ENCODE measurements around the gene CEBPA.

CEBPA gene

DNA sequence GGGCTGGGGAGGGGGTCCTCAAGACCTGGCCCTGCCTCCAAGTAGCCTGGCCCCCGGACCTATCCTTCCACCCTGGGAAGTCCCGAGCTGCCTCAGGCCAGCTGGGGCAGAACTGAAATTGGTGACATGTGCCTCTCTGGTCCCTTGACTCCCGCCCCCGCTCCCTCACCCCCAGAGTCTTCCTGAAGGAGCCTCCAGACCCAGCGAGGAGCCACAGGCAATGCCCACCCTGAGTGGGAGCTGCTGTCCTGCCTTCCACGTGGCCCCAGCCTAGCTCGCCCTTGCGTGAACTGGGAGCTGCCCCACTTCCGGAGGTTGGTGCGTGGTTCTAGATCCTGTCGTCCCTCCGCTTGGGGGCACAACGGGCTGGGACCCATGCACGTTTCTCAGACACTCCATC lies 34.6 kb downstream of the CEBPA start:
- Histone ChIP-seq H3K9me3 (ENCODE audit: control insufficient read depth in 1 of 2, low read length in 2 of 2) (no peaks in the 10 kb centered on the region), H3K27ac (ENCODE audit: low read length) (no peak overlapping the region), H3K4me1 (ENCODE audit: control insufficient read depth in 1 of 2, insufficient read depth in 2 of 2, low read length in 2 of 2) (peaks cover 0 to 4% of the 10 kb centered on the region in 2 donors)

DNA sequence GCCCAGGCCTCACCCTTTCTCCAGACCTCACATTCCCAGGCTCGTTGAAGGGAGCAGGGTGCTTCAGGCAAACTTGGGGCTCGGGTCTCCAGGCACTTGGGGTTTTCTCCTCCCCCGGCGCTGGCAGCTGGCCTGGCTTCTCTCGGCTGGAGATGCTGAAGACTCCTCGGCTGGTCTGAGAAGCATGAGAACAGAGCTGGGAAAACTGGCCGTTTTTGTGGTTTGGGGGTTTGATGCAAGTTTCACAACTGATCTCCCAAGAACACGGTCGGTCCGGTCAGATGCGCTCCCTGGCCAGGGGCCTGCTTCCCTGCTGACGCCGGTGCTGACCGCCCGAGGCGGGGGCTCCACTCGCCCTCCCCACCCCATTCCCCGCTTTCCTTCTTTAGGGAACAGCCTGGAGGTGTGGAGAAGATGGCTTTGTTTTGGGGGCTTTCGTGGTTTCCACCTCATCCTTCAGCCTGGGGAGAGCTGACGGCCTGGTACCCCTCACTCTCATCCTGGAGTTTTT lies 35.3 kb downstream of the CEBPA start:
- no peaks in the 10 kb centered on the region for H3K27me3 ChIP-seq (ENCODE audit: low read depth, low read length)
- no peaks in the 10 kb centered on the region for H3K36me3 ChIP-seq (ENCODE audit: control insufficient read depth in 1 of 2, insufficient read depth in 2 of 2, low read length in 2 of 2)
- H3K4me3 ChIP-seq (ENCODE audit: low read depth in 1 of 2, low read length in 2 of 2) = no peak overlapping the region
- no peaks in the 10 kb centered on the region for H3K9me3 ChIP-seq (ENCODE audit: control insufficient read depth in 1 of 2, low read length in 2 of 2)
- H3K4me1 ChIP-seq (ENCODE audit: control insufficient read depth in 1 of 2, insufficient read depth in 2 of 2, low read length in 2 of 2) = peaks cover 0 to 4% of the 10 kb centered on the region in 2 donors
- no peak overlapping the region for H3K27ac ChIP-seq (ENCODE audit: low read length)

More for the DNA sequence above, 34.6 kb downstream of the CEBPA start:
- H3K36me3 ChIP-seq (ENCODE audit: control insufficient read depth in 1 of 2, insufficient read depth in 2 of 2, low read length in 2 of 2) = no peaks in the 10 kb centered on the region
- H3K27me3 ChIP-seq (ENCODE audit: low read depth, low read length) = no peaks in the 10 kb centered on the region
- no peak overlapping the region for H3K4me3 ChIP-seq (ENCODE audit: low read depth in 1 of 2, low read length in 2 of 2)

DNA sequence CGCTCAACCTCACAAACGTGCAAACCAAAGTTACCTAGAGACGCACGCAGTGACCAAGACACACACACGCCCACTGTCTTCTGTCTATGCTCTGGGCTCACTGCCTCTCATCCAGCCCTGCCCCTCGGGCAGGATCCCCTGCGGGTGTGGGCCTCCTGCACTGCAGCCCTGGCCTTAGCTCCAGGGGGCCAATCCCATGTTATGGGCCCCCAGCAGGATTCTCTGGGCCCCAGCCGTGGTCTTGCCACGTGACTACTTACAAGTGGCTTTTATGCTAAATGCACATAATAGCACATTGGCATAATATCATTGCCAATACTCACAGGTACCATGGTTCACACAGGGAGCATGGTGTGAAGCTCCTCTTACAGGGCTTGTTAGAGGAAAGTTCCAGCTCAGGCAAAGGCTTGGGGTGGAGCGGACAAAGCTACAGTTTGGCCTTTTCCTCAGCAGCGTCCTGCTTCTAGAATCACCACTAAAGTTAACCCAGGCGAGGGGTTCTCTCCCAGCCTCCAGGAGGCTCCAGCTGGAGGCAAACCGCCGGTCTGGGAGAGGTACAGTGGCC lies 37.4 kb downstream of the CEBPA start:
- Histone ChIP-seq H3K4me1 (ENCODE audit: control insufficient read depth in 1 of 2, insufficient read depth in 2 of 2, low read length in 2 of 2) (peaks cover 0 to 10% of the 10 kb centered on the region in 2 donors), H3K9me3 (ENCODE audit: control insufficient read depth in 1 of 2, low read length in 2 of 2) (no peaks in the 10 kb centered on the region), H3K27me3 (ENCODE audit: low read depth, low read length) (no peaks in the 10 kb centered on the region)

DNA sequence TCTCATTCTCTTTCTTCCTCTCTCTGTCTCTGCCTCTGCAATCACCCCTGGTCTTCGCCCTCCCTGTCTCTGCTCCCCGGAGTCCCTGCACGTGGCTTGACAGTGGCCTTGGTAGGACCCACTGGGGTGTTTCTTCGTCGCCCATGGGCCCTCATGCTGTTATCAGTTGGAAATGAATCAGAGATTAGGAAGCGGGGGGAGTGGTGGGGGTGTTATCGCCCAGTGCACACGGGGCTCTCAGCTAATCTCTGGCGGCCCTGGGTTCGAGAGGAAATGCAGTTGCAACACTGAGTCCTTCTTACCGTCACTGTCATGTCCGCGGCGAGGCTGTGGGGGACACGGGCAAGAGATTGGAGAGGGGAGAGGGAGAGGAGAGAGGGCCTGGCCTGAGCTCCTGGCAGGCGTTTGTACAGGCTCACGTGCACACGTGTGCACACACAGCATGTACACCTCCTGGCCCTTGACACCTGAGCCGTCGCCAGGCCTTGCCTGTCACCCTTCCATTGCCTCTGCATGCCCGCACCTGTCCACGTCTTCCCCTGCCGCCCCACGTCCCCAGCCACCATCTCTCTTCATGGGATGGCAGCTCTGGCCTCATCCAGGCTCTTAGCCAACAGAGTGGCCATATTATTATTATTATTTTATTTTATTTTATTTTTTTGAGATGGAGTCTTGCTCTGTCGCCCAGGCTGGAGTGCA lies 38.9 kb downstream of the CEBPA start:
- Histone ChIP-seq H3K36me3 (ENCODE audit: control insufficient read depth in 1 of 2, insufficient read depth in 2 of 2, low read length in 2 of 2) (no peaks in the 10 kb centered on the region), H3K27me3 (ENCODE audit: low read depth, low read length) (no peaks in the 10 kb centered on the region), H3K9me3 (ENCODE audit: control insufficient read depth in 1 of 2, low read length in 2 of 2) (peaks cover 0 to 3% of the 10 kb centered on the region in 2 donors), H3K4me1 (ENCODE audit: control insufficient read depth in 1 of 2, insufficient read depth in 2 of 2, low read length in 2 of 2) (peaks cover 0 to 10% of the 10 kb centered on the region in 2 donors), H3K27ac (ENCODE audit: low read length) (no peak overlapping the region), H3K4me3 (ENCODE audit: low read depth in 1 of 2, low read length in 2 of 2) (no peak overlapping the region)

More for the DNA sequence above, 37.4 kb downstream of the CEBPA start:
- Histone ChIP-seq H3K4me3 (ENCODE audit: low read depth in 1 of 2, low read length in 2 of 2) (no peak overlapping the region), H3K27ac (ENCODE audit: low read length) (no peak overlapping the region), H3K36me3 (ENCODE audit: control insufficient read depth in 1 of 2, insufficient read depth in 2 of 2, low read length in 2 of 2) (no peaks in the 10 kb centered on the region)

DNA sequence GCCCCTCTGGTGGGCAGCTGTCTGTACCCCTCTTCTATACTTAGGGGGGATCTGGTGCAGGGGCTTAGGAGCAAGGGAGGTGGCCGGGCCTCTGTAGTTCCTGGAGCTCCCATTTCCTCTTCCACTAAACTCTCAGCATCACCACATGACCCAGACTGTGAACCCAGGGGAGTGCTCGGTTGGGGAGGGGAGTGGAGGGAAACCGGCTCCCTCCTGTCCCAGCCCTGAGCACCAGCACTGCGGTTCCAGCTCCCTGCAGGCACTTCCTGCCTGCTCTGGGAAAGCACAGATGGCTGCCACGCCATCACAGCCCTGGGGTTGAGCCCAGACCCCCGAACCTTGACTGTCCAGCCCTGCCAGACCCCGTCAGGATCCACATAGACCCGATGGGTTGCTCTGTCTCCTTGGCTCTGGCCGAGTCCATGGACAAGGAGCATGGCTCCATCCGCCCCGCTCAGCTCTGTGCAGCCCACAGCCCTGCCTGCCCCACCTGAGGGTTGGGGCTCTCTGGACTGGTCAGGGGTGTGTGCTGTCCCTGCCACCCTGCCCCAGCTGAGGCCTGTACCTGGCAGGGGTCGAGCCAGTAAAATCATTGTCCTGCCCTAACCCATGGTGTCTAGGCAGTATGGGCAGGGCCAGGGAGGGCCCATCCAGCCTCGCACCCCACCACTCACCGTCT lies 40.7 kb downstream of the CEBPA start:
- peaks cover 0 to 7% of the 10 kb centered on the region in 2 donors for H3K4me1 ChIP-seq (ENCODE audit: control insufficient read depth in 1 of 2, insufficient read depth in 2 of 2, low read length in 2 of 2)
- no peak overlapping the region for H3K27ac ChIP-seq (ENCODE audit: low read length)
- peaks cover 0 to 9% of the 10 kb centered on the region in 2 donors for H3K9me3 ChIP-seq (ENCODE audit: control insufficient read depth in 1 of 2, low read length in 2 of 2)
- H3K4me3 ChIP-seq (ENCODE audit: low read depth in 1 of 2, low read length in 2 of 2) = no peak overlapping the region
- H3K27me3 ChIP-seq (ENCODE audit: low read depth, low read length) = no peaks in the 10 kb centered on the region
- no peaks in the 10 kb centered on the region for H3K36me3 ChIP-seq (ENCODE audit: control insufficient read depth in 1 of 2, insufficient read depth in 2 of 2, low read length in 2 of 2)

DNA sequence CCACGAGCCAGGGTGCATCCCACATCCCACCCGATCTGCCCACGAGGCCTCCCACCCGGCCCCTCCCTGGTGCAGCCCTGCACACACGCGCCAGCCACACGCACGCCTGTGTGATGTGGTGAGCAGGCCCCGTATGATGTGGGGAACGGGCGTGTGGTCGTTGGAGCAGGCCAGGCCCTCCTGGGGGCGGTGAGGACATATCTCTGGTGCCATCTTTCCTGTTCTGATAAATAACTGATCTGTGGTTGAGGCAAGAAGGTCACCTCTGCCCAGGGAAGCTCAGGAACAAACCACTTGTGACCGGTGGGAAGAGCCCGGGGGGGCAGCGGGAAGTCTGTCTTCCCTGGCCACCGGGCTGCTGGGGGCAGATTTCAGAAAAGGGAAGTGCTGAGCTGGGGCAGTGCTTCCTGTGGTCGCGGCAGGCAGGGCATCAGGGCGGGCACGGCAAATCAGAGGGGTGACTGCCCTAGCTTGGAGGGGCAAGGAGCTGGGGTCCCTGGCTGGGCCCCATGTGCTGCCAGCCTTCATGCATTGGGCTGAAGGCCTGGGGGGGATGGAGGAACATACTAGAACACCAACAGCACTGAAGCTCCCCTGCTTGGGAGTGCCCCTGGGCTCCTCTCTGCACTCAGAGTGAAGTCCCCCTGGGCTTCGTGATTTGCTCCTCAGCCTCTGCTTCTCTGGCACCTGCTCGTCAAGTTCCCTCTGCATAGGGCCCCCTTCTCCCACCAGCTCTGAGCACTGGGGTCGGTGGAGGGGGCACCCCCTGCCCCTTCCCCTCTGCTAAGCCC lies 41.5 kb downstream of the CEBPA start:
- Histone ChIP-seq H3K27me3 (ENCODE audit: low read depth, low read length) (no peaks in the 10 kb centered on the region), H3K36me3 (ENCODE audit: control insufficient read depth in 1 of 2, insufficient read depth in 2 of 2, low read length in 2 of 2) (no peaks in the 10 kb centered on the region), H3K4me3 (ENCODE audit: low read depth in 1 of 2, low read length in 2 of 2) (no peak overlapping the region), H3K27ac (ENCODE audit: low read length) (no peak overlapping the region), H3K9me3 (ENCODE audit: control insufficient read depth in 1 of 2, low read length in 2 of 2) (peaks cover 0 to 9% of the 10 kb centered on the region in 2 donors), H3K4me1 (ENCODE audit: control insufficient read depth in 1 of 2, insufficient read depth in 2 of 2, low read length in 2 of 2) (peaks cover 0 to 7% of the 10 kb centered on the region in 2 donors)

DNA sequence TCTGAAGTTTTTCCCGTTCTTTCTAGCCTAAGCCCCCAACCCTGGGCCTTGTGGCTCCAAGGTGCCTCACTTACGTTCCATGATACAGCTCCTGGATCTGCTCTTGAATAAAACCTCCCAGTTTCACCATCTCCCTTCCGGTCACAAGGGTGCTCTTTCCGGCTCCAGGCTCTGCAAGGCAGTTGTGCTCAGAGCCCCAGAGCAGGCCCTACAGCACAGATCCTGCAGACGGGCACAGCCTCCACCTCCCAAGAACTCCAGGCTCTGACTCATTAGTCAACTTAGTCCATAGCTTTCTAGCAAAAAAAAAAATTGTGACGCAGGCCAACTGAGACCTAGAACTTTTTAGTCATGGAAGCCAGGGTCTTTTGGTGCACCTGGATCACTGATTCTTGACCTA lies 42.8 kb downstream of the CEBPA start:
- Histone ChIP-seq H3K4me1 (ENCODE audit: control insufficient read depth in 1 of 2, insufficient read depth in 2 of 2, low read length in 2 of 2) (peaks cover 0 to 7% of the 10 kb centered on the region in 2 donors), H3K27me3 (ENCODE audit: low read depth, low read length) (no peaks in the 10 kb centered on the region), H3K9me3 (ENCODE audit: control insufficient read depth in 1 of 2, low read length in 2 of 2) (peaks cover 0 to 9% of the 10 kb centered on the region in 2 donors), H3K4me3 (ENCODE audit: low read depth in 1 of 2, low read length in 2 of 2) (no peak overlapping the region), H3K36me3 (ENCODE audit: control insufficient read depth in 1 of 2, insufficient read depth in 2 of 2, low read length in 2 of 2) (no peaks in the 10 kb centered on the region), H3K27ac (ENCODE audit: low read length) (no peak overlapping the region)

DNA sequence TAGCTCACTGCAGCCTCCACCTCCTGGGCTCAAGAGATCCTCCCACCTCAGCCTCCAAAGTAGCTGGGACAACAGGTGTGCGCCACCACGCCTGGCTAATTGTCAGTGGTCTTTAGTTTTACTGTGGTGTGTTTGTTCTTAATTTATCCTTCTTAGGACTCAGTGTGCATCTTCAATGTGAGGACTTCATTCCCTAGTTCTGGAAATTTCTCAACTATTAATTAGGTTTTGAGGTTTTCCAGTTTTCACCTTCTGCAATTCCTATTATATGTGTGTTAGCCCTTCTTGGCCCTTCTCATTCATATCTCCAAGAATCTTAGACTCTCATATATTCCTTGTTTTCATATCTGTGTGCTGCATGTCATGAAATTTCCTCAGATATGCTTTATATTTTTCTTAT lies 44.5 kb downstream of the CEBPA start:
- no peaks in the 10 kb centered on the region for H3K36me3 ChIP-seq (ENCODE audit: control insufficient read depth in 1 of 2, insufficient read depth in 2 of 2, low read length in 2 of 2)
- no peak overlapping the region for H3K4me3 ChIP-seq (ENCODE audit: low read depth in 1 of 2, low read length in 2 of 2)
- no peaks in the 10 kb centered on the region for H3K27me3 ChIP-seq (ENCODE audit: low read depth, low read length)

DNA sequence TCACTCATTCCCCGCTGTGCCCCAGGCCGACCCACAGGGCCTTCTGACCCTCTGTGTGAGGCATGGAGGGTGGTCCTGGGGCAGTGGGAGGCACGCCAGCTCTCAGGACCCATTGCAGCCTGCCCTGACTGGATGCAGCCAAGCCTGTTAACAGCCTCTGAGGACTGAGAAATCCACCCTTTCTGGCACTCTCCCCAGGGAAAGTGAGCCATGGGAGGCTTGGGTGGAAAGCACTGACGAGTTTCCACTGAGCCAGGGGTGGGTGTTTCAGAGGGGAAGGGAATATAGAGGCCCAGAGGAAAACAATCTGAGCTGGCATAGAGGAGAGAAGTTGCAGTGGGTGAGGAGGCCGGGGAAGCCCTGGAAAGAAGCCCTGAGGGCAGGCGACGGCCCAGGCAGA lies 46.1 kb downstream of the CEBPA start:
- Histone ChIP-seq H3K27me3 (ENCODE audit: low read depth, low read length) (no peaks in the 10 kb centered on the region), H3K36me3 (ENCODE audit: control insufficient read depth in 1 of 2, insufficient read depth in 2 of 2, low read length in 2 of 2) (no peaks in the 10 kb centered on the region), H3K4me1 (ENCODE audit: control insufficient read depth in 1 of 2, insufficient read depth in 2 of 2, low read length in 2 of 2) (peaks cover 0 to 4% of the 10 kb centered on the region in 2 donors), H3K9me3 (ENCODE audit: control insufficient read depth in 1 of 2, low read length in 2 of 2) (peaks cover 0 to 9% of the 10 kb centered on the region in 2 donors), H3K4me3 (ENCODE audit: low read depth in 1 of 2, low read length in 2 of 2) (no peak overlapping the region), H3K27ac (ENCODE audit: low read length) (no peak overlapping the region)

More for the DNA sequence above, 44.5 kb downstream of the CEBPA start:
- no peak overlapping the region for H3K27ac ChIP-seq (ENCODE audit: low read length)
- peaks cover 0 to 9% of the 10 kb centered on the region in 2 donors for H3K9me3 ChIP-seq (ENCODE audit: control insufficient read depth in 1 of 2, low read length in 2 of 2)
- H3K4me1 ChIP-seq (ENCODE audit: control insufficient read depth in 1 of 2, insufficient read depth in 2 of 2, low read length in 2 of 2) = peaks cover 0 to 7% of the 10 kb centered on the region in 2 donors

DNA sequence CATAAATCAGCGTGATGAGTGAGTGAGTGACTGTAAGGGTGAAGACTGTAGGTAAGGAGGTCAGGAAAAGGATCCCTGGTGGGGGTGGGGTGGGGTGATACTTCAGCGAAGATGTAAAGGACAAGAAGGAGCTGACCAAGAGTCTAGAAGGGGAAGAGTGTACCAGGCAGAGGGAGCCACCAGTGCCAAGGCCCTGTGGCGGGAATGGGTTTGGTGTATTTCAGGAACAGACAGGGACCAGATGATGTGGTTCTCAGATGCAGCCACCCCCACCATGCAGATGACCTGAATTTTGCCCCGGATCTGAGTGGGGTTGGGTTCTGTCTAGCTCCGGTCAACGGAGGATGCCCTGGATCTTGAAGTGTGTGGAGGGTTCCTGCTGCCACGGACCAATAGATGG lies 46.6 kb downstream of the CEBPA start:
- Histone ChIP-seq H3K9me3 (ENCODE audit: control insufficient read depth in 1 of 2, low read length in 2 of 2) (peaks cover 0 to 9% of the 10 kb centered on the region in 2 donors), H3K4me1 (ENCODE audit: control insufficient read depth in 1 of 2, insufficient read depth in 2 of 2, low read length in 2 of 2) (no peaks in the 10 kb centered on the region), H3K36me3 (ENCODE audit: control insufficient read depth in 1 of 2, insufficient read depth in 2 of 2, low read length in 2 of 2) (no peaks in the 10 kb centered on the region), H3K27me3 (ENCODE audit: low read depth, low read length) (no peaks in the 10 kb centered on the region), H3K4me3 (ENCODE audit: low read depth in 1 of 2, low read length in 2 of 2) (no peak overlapping the region), H3K27ac (ENCODE audit: low read length) (no peak overlapping the region)

Measured in muscle layer of duodenum (tissue), 2 donors.